Measurements from ENCODE around the gene SLCO1A2. TPM values are rescaled to one million over a fixed set of nuclear protein-coding genes. Genes with fewer than 3 reads are reported as not detected.

SLCO1A2 gene
- total RNA-seq, 1 experiment from 2014 or later = not detected

GRCh38 chr12:21346542-21347205, 12.0 kb upstream of the SLCO1A2 start:
- Mint-ChIP-seq H3K36me3 (ENCODE audit: insufficient read depth, unreplicated experiment) (no peaks in the 10 kb centered on the region), H3K27ac (ENCODE audit: low read depth, unreplicated experiment) (no peak overlapping the region), H3K4me1 (ENCODE audit: insufficient read depth, unreplicated experiment) (no peaks in the 10 kb centered on the region), H3K4me3 (ENCODE audit: unreplicated experiment) (no peak overlapping the region), H3K9me3 (ENCODE audit: unreplicated experiment) (no peaks in the 10 kb centered on the region), H3K27me3 (ENCODE audit: insufficient read depth, unreplicated experiment) (peaks cover 78% of the 10 kb centered on the region)
- ChIA-PET CTCF (no interaction called here), POLR2A (interaction anchor here (0.6 kb wide), 1 partner anchor 182 kb away, joined by 3 read pairs; no protein-coding TSS in a partner anchor)
- no TSS peak for BruUV-seq (replicated peaks)
- no peak for TF ChIP-seq CTCF (IDR thresholded peaks at IDR 0.05; ENCODE audit: unreplicated experiment)
- intact Hi-C loops (cut with micrococcal nuclease) = no loop called here
- no peak for DNase-seq (ENCODE audit: unreplicated experiment)

- no peaks in the 10 kb centered on the region for H3K4me1 Mint-ChIP-seq (ENCODE audit: insufficient read depth, unreplicated experiment)
Observed at GRCh38 chr12:21343636-21344035, 8.9 kb upstream of the SLCO1A2 start.

GRCh38 chr12:21341769-21342168, 7.1 kb upstream of the SLCO1A2 start:
- intact Hi-C loops (cut with micrococcal nuclease) = no loop called here
- no peak for TF ChIP-seq CTCF (IDR thresholded peaks at IDR 0.05; ENCODE audit: unreplicated experiment)
- no peak for DNase-seq (ENCODE audit: unreplicated experiment)
- POLR2A ChIA-PET = no interaction called here
- Mint-ChIP-seq H3K36me3 (ENCODE audit: insufficient read depth, unreplicated experiment) (no peaks in the 10 kb centered on the region), H3K27me3 (ENCODE audit: insufficient read depth, unreplicated experiment) (peaks cover 89% of the 10 kb centered on the region), H3K4me1 (ENCODE audit: insufficient read depth, unreplicated experiment) (no peaks in the 10 kb centered on the region), H3K27ac (ENCODE audit: low read depth, unreplicated experiment) (no peak overlapping the region), H3K9me3 (ENCODE audit: unreplicated experiment) (no peaks in the 10 kb centered on the region), H3K4me3 (ENCODE audit: unreplicated experiment) (no peak overlapping the region)
- no TSS peak for BruUV-seq (replicated peaks)
- CTCF ChIA-PET = no interaction called here

More at GRCh38 chr12:21343636-21344035, 8.9 kb upstream of the SLCO1A2 start:
- no peak for DNase-seq (ENCODE audit: unreplicated experiment)
- ChIA-PET POLR2A (no interaction called here), CTCF (interaction anchor here (0.6 to 0.9 kb wide), 2 partner anchors 47 to 98 kb away, joined by 3 read pairs; no protein-coding TSS in a partner anchor)
- Mint-ChIP-seq H3K9me3 (ENCODE audit: unreplicated experiment) (no peaks in the 10 kb centered on the region), H3K27me3 (ENCODE audit: insufficient read depth, unreplicated experiment) (peaks cover 92% of the 10 kb centered on the region), H3K36me3 (ENCODE audit: insufficient read depth, unreplicated experiment) (no peaks in the 10 kb centered on the region), H3K27ac (ENCODE audit: low read depth, unreplicated experiment) (no peak overlapping the region), H3K4me3 (ENCODE audit: unreplicated experiment) (no peak overlapping the region)
- TF ChIP-seq CTCF (IDR thresholded peaks at IDR 0.05; ENCODE audit: unreplicated experiment) = no peak
- intact Hi-C loops (cut with micrococcal nuclease) = no loop called here
- no TSS peak for BruUV-seq (replicated peaks)

GRCh38 chr12:21340403-21340802, 5.7 kb upstream of the SLCO1A2 start:
- intact Hi-C loops (cut with micrococcal nuclease) = no loop called here
- Mint-ChIP-seq H3K36me3 (ENCODE audit: insufficient read depth, unreplicated experiment) (no peaks in the 10 kb centered on the region), H3K4me1 (ENCODE audit: insufficient read depth, unreplicated experiment) (no peaks in the 10 kb centered on the region), H3K27me3 (ENCODE audit: insufficient read depth, unreplicated experiment) (peaks cover 87% of the 10 kb centered on the region), H3K4me3 (ENCODE audit: unreplicated experiment) (no peak overlapping the region), H3K27ac (ENCODE audit: low read depth, unreplicated experiment) (no peak overlapping the region), H3K9me3 (ENCODE audit: unreplicated experiment) (no peaks in the 10 kb centered on the region)
- no TSS peak for BruUV-seq (replicated peaks)
- POLR2A ChIA-PET = no interaction called here
- no peak for TF ChIP-seq CTCF (IDR thresholded peaks at IDR 0.05; ENCODE audit: unreplicated experiment)
- CTCF ChIA-PET = interaction anchor here (0.5 kb wide), 1 partner anchor 352 kb away, joined by 3 read pairs; no protein-coding TSS in a partner anchor
- no peak for DNase-seq (ENCODE audit: unreplicated experiment)
